Keratinocyte (primary cell): ENCODE data around the gene ELOA2. TPM values are rescaled to one million over a fixed set of nuclear protein-coding genes. Genes with fewer than 3 reads are reported as not detected.

Experiments used
- DNase-seq: peaks from one replicate; pipeline ENCODE4 v3.0.0-alpha.2; 2011; ENCODE audit warnings: low read depth, missing footprints, low spot score
- FAIRE-seq: peaks from 2 replicates; lab custom pipeline; 2011; peaks lifted over from hg19 to GRCh38; lab: Jason Lieb, UNC
- H2AFZ ChIP-seq: 2 replicates; pipeline ENCODE4 v1.6.0; 2012; ENCODE audit warnings: low read length, control low read depth, inconsistent platforms; ENCODE audit not compliant: control insufficient read depth
- H3K27ac ChIP-seq: 2 replicates; pipeline ENCODE4 v1.5.1; 2011; ENCODE audit warnings: low read length; ENCODE audit not compliant: control insufficient read depth, insufficient read depth
- H3K27me3 ChIP-seq: 3 replicates; pipeline ENCODE4 v1.6.0; 2011; ENCODE audit warnings: low read length; ENCODE audit not compliant: control insufficient read depth, insufficient read depth; ENCODE audit errors: extremely low read depth
- H3K36me3 ChIP-seq, 2 experiments: 2 replicates in 1 of 2; 3 replicates in 1 of 2; pipeline ENCODE4 v1.5.1; 2011; ENCODE audit warnings: low read length in 2 of 2, mild to moderate bottlenecking in 1 of 2; ENCODE audit not compliant: control insufficient read depth in 2 of 2, insufficient read depth in 2 of 2; ENCODE audit errors: extremely low read depth in 1 of 2
- H3K4me1 ChIP-seq: 3 replicates; pipeline ENCODE4 v1.5.1; 2011; ENCODE audit warnings: low read length; ENCODE audit not compliant: control insufficient read depth, insufficient read depth; ENCODE audit errors: extremely low read depth
- H3K4me2 ChIP-seq: 3 replicates; pipeline ENCODE4 v1.6.0; 2011; ENCODE audit warnings: low read depth, low read length; ENCODE audit not compliant: control insufficient read depth, insufficient read depth; ENCODE audit errors: extremely low read depth
- H3K4me3 ChIP-seq, 3 experiments: fragments of 200-600 bp in 1 of 3; sonication (generic) in 1 of 3; 2 replicates in 2 of 3; 3 replicates in 1 of 3; pipeline ENCODE4 v1.5.1; 2011 to 2016; ENCODE audit warnings: low read length in 3 of 3, mild to moderate bottlenecking in 3 of 3, control low read depth in 2 of 3, inconsistent platforms in 1 of 3, low read depth in 1 of 3, mixed read lengths in 1 of 3, mixed run types in 1 of 3, moderate library complexity in 1 of 3; ENCODE audit not compliant: control insufficient read depth in 2 of 3, insufficient read depth in 2 of 3; ENCODE audit errors: extremely low read depth in 1 of 3
- H3K79me2 ChIP-seq: 2 replicates; pipeline ENCODE4 v1.6.0; 2012; ENCODE audit warnings: low read length; ENCODE audit not compliant: control insufficient read depth, insufficient read depth
- H3K9ac ChIP-seq: 3 replicates; pipeline ENCODE4 v1.6.0; 2011; ENCODE audit warnings: low read length; ENCODE audit not compliant: control insufficient read depth, insufficient read depth; ENCODE audit errors: extremely low read depth
- H3K9me1 ChIP-seq: 3 replicates; pipeline ENCODE4 v1.6.0; 2011; ENCODE audit warnings: low read length; ENCODE audit not compliant: control insufficient read depth, insufficient read depth; ENCODE audit errors: extremely low read depth
- H3K9me3 ChIP-seq: 2 replicates; pipeline ENCODE4 v1.5.1; 2012; ENCODE audit warnings: low read depth, low read length; ENCODE audit not compliant: control insufficient read depth
- H4K20me1 ChIP-seq: 3 replicates; pipeline ENCODE4 v1.6.0; 2011; ENCODE audit warnings: low read length; ENCODE audit not compliant: control insufficient read depth, insufficient read depth; ENCODE audit errors: extremely low read depth
- EZH2 ChIP-seq: IDR thresholded peaks from one replicate; pipeline ENCODE4 v1.6.1; 2012; ENCODE audit warnings: inconsistent platforms, mild to moderate bottlenecking, low read length, moderate library complexity
- dilution Hi-C: fragments of 300-500 bp; cut with MboI; formaldehyde crosslinking; loops from one replicate; pipeline ENCODE4 v1.7.0; 2020; ENCODE audit warnings: low sequenced_read_pairs; ENCODE audit not compliant: extremely low pct_ligation_motif_present
- polyA plus RNA-seq, 5 experiments: library from polyadenylated mRNA; depleted of rRNA in 3 of 5; stranded (reverse) in 3 of 5; stranded (forward) in 1 of 5; unstranded in 1 of 5; fragments of >200 nt; gene quantifications; 1 replicate in 1 of 5; 2 replicates in 3 of 5; 3 replicates in 1 of 5; pipeline versions ENCODE4 v1.2.1 to v1.2.3, GENCODE V29; 2011 to 2012; ENCODE audit warnings: missing spikeins in 2 of 5, low read depth in 1 of 5, low replicate concordance in 1 of 5
- TF ChIP-seq, protein P1 (sequence below), 3 experiments: IDR thresholded peaks in 1 of 3; conservative IDR thresholded peaks in 1 of 3; optimal IDR thresholded peaks in 1 of 3; 2 replicates in 2 of 3; 3 replicates in 1 of 3; pipeline versions ENCODE3 to v1.5.1; 2011; ENCODE audit warnings: low read length in 3 of 3, mild to moderate bottlenecking in 3 of 3, moderate library complexity in 2 of 3, control low read depth in 1 of 3, inconsistent platforms in 1 of 3; ENCODE audit not compliant: insufficient read depth in 2 of 3; ENCODE audit errors: extremely low read depth in 1 of 3

Gene ELOA2
- polyA plus RNA-seq, 1 donor (not counting 4 experiments of a cell fraction or from before 2014, with no cell fraction given): not detected

DNA sequence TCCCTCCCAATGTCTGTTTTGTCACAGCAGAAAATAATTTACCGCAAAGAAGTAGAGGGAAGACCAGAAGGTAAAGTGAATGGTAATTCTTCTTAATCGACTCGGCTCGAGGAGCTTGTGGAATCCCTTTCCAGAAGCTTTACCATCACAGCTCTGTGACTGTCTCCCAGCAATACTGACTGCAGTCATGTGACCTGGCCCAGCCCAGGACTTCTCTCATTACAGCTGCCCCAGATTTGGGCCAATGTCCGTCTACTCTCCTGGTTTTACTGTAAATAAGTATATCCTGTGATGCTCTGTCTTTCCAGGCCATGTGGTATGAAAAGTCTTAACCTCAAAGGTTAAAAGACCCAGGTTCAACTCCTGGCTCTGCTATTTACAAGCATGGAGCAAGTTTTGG, 18.9 kb upstream of the ELOA2 start:
- no peaks in the 10 kb centered on the region for H3K79me2 ChIP-seq
- dilution Hi-C loops: no loop called here
- TF ChIP-seq, protein P1, sequence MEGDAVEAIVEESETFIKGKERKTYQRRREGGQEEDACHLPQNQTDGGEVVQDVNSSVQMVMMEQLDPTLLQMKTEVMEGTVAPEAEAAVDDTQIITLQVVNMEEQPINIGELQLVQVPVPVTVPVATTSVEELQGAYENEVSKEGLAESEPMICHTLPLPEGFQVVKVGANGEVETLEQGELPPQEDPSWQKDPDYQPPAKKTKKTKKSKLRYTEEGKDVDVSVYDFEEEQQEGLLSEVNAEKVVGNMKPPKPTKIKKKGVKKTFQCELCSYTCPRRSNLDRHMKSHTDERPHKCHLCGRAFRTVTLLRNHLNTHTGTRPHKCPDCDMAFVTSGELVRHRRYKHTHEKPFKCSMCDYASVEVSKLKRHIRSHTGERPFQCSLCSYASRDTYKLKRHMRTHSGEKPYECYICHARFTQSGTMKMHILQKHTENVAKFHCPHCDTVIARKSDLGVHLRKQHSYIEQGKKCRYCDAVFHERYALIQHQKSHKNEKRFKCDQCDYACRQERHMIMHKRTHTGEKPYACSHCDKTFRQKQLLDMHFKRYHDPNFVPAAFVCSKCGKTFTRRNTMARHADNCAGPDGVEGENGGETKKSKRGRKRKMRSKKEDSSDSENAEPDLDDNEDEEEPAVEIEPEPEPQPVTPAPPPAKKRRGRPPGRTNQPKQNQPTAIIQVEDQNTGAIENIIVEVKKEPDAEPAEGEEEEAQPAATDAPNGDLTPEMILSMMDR (optimal IDR thresholded peaks at IDR 0.05 in 1 of 3, IDR thresholded peaks at IDR 0.05 in 1 of 3, conservative IDR thresholded peaks at IDR 0.05 in 1 of 3; ENCODE audit: extremely low read depth in 1 of 3, insufficient read depth in 2 of 3, low read length in 3 of 3): no peak
- no peak for TF ChIP-seq EZH2
- H3K9ac ChIP-seq: no peak overlapping the region
- no peak overlapping the region for H3K4me2 ChIP-seq
- DNase-seq: no peak
- no peaks in the 10 kb centered on the region for H3K27me3 ChIP-seq
- H3K36me3 ChIP-seq: no peaks in the 10 kb centered on the region
- FAIRE-seq: no peak
- no peak overlapping the region for H2AFZ ChIP-seq
- H4K20me1 ChIP-seq: no peaks in the 10 kb centered on the region
- H3K27ac ChIP-seq: no peak overlapping the region
- no peaks in the 10 kb centered on the region for H3K9me1 ChIP-seq
- no peaks in the 10 kb centered on the region for H3K4me1 ChIP-seq
- no peak overlapping the region for H3K4me3 ChIP-seq
- H3K9me3 ChIP-seq: no peaks in the 10 kb centered on the region

DNA sequence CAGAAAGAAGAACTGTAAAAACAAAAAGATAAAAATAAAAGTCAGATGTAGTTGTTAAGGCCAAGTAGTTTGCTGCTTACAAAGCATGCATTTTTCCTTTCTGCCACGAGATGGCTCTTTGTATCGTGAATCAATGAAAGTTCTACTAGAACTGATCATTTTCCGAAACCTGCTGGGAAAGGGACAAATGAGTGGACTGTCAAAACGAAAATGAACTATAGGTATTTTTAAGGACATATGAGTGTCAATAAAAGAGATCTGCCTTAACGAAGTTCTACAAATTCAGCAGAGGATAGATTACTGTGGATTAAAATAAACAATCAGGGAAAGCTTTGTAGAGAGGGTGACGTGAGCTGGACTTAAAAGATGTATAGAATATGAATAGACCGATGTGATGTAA, 15.0 kb upstream of the ELOA2 start:
- dilution Hi-C loops: no loop called here
- Histone ChIP-seq H3K27ac (no peak overlapping the region), H3K4me2 (no peak overlapping the region), H3K36me3 (no peaks in the 10 kb centered on the region), H3K9ac (no peak overlapping the region), H3K27me3 (no peaks in the 10 kb centered on the region), H3K79me2 (no peaks in the 10 kb centered on the region), H4K20me1 (no peaks in the 10 kb centered on the region), H2AFZ (no peak overlapping the region), H3K9me3 (no peaks in the 10 kb centered on the region), H3K4me1 (no peaks in the 10 kb centered on the region), H3K4me3 (no peak overlapping the region), H3K9me1 (no peaks in the 10 kb centered on the region)
- TF ChIP-seq EZH2: no peak
- TF ChIP-seq, protein P1 (optimal IDR thresholded peaks at IDR 0.05 in 1 of 3, IDR thresholded peaks at IDR 0.05 in 1 of 3, conservative IDR thresholded peaks at IDR 0.05 in 1 of 3; ENCODE audit: extremely low read depth in 1 of 3, insufficient read depth in 2 of 3, low read length in 3 of 3): peak; percentile 25 to 64 (median 62)
- FAIRE-seq: no peak
- DNase-seq: no peak
